ENCODE results near the gene SPAM1. TPM values are rescaled to one million over a fixed set of nuclear protein-coding genes. Genes with fewer than 3 reads are reported as not detected.

Gene SPAM1
- total RNA-seq, 3 donors from 2014 or later = not detected

DNA sequence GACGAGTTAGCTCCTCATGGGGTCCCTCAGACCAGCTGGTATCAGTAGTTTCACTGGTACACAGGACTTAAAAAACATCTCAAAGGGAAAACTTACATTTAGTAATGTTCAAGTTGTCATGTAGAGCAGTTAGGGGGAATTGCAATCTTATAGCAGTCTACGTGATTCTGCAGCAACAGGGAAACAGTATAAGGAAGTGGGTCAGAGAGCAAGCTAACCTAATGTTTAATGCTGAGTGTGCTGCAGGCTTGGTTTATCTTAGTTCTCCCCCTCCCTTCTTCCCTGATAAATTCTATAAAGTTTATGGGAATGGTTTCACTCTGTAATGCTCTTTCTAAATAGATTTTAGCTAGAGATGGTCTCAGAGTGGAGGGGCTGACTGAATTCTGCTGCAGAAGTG lies 11.3 kb downstream of the SPAM1 start:
- no peak for TF ChIP-seq POLR2AphosphoS5 (IDR thresholded peaks at IDR 0.05)
- TF ChIP-seq, protein P1, sequence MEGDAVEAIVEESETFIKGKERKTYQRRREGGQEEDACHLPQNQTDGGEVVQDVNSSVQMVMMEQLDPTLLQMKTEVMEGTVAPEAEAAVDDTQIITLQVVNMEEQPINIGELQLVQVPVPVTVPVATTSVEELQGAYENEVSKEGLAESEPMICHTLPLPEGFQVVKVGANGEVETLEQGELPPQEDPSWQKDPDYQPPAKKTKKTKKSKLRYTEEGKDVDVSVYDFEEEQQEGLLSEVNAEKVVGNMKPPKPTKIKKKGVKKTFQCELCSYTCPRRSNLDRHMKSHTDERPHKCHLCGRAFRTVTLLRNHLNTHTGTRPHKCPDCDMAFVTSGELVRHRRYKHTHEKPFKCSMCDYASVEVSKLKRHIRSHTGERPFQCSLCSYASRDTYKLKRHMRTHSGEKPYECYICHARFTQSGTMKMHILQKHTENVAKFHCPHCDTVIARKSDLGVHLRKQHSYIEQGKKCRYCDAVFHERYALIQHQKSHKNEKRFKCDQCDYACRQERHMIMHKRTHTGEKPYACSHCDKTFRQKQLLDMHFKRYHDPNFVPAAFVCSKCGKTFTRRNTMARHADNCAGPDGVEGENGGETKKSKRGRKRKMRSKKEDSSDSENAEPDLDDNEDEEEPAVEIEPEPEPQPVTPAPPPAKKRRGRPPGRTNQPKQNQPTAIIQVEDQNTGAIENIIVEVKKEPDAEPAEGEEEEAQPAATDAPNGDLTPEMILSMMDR (IDR thresholded peaks at IDR 0.05) = no peak
- TF ChIP-seq POLR2A (IDR thresholded peaks at IDR 0.05) = no peak
- intact Hi-C loops (cut with DNase I; ENCODE audit: low total_unique reads) = no loop called here
- Histone ChIP-seq H3K36me3 (no peaks in the 10 kb centered on the region), H3K4me1 (no peaks in the 10 kb centered on the region), H3K27me3 (no peaks in the 10 kb centered on the region), H3K27ac (no peak overlapping the region), H3K9me3 (peaks cover 0 to 13% of the 10 kb centered on the region in 2 donors), H3K4me3 (no peak overlapping the region)
- DNase-seq (ENCODE audit: low spot score in 2 of 2) = no peak

DNA sequence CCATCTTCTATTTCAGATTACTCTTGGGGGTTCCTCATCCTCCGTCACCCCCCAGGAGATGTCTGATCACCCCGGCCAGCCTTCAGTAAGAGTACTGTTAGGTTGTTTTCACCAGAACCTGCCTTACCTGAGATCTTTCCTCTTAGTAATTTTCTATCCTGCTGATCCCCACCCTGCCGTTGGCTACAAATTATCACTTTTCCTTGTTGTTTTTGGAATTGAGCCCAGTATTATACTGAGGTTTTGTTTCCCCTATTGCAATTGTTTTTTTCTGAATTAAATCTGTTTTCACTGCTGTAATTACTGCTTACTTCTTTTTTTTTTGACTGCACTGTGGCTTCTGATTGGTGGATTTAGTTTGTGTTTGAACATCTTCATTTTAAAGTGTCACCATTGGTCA lies 14.7 kb downstream of the SPAM1 start:
- Histone ChIP-seq H3K4me3 (no peak overlapping the region), H3K36me3 (no peaks in the 10 kb centered on the region), H3K9me3 (peaks cover 0 to 13% of the 10 kb centered on the region in 2 donors), H3K4me1 (no peaks in the 10 kb centered on the region), H3K27me3 (no peaks in the 10 kb centered on the region), H3K27ac (no peak overlapping the region)
- TF ChIP-seq POLR2A (IDR thresholded peaks at IDR 0.05) (no peak), POLR2AphosphoS5 (IDR thresholded peaks at IDR 0.05) (no peak)
- TF ChIP-seq, protein P1 (IDR thresholded peaks at IDR 0.05) = no peak
- no peak for DNase-seq (ENCODE audit: low spot score in 2 of 2)
- intact Hi-C loops (cut with DNase I; ENCODE audit: low total_unique reads) = no loop called here

DNA sequence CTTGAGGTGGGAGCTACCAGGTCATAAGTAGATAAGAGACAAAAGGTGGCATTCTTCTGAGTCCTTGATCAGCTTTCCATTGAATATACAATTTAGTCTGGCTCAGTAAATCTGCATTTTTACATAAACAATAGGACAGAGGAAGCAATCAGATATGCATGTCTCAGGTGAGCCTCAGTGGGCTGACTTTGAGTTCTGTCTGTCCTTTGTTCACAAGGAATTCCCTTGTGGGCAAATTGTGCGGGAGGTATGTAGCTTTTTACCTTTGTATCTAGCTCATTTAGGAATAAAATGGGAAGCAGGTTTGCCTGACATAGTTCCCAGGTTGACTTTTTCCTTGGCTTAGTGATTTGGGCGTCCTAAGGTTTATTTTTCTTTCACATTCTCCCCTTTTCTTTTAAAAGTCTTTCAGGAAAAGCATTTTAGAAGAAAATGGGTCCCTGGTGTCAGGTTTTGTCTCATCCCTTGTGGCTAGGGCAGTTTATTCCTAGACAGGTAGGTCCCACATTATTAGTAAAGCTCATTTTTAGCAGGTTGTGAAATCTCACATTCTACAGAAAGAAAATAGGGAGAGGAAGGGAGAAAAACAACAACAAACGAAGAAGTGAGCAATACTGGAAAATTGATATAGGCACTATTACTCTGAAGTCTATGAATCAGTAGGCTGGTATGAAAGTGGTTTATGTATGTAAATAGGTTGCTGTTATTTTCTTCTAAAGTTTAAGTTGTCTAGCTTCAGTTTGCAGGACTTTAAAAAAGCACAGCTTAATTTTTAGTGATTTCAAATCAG lies 16.5 kb downstream of the SPAM1 start:
- Histone ChIP-seq H3K4me1 (no peaks in the 10 kb centered on the region), H3K4me3 (no peak overlapping the region), H3K27me3 (no peaks in the 10 kb centered on the region), H3K27ac (no peak overlapping the region), H3K36me3 (no peaks in the 10 kb centered on the region), H3K9me3 (peaks cover 0 to 4% of the 10 kb centered on the region in 2 donors)
- intact Hi-C loops (cut with DNase I; ENCODE audit: low total_unique reads) = no loop called here
- no peak for TF ChIP-seq POLR2A (IDR thresholded peaks at IDR 0.05)
- TF ChIP-seq, protein P1 (IDR thresholded peaks at IDR 0.05) = no peak
- no peak for TF ChIP-seq POLR2AphosphoS5 (IDR thresholded peaks at IDR 0.05)
- no peak for DNase-seq (ENCODE audit: low spot score in 2 of 2)

DNA sequence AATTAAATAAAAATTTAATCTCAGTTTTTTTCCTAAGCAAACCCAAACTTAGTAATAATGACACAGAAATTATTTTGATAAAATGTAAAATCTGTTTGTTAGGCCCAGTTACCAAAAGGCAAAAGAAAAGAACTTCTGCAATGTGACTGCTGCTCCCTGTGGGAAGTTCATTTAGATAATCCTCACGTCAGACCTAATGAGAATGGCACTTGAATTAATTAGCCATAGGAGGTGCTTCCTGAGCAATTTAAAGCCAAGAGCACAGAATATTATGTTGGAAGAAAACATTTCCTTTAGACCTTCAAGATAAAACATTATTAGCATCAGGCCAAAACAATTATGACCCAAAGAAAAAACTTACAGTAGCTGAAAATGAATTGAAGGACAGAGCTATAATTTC lies 19.4 kb downstream of the SPAM1 start:
- DNase-seq (ENCODE audit: low spot score in 2 of 2) = no peak
- Histone ChIP-seq H3K36me3 (no peaks in the 10 kb centered on the region), H3K4me3 (no peak overlapping the region), H3K27ac (no peak overlapping the region), H3K4me1 (no peaks in the 10 kb centered on the region), H3K27me3 (no peaks in the 10 kb centered on the region), H3K9me3 (no peaks in the 10 kb centered on the region)
- intact Hi-C loops (cut with DNase I; ENCODE audit: low total_unique reads) = no loop called here
- TF ChIP-seq POLR2A (IDR thresholded peaks at IDR 0.05) (no peak), POLR2AphosphoS5 (IDR thresholded peaks at IDR 0.05) (no peak)
- TF ChIP-seq, protein P1 (IDR thresholded peaks at IDR 0.05) = no peak

DNA sequence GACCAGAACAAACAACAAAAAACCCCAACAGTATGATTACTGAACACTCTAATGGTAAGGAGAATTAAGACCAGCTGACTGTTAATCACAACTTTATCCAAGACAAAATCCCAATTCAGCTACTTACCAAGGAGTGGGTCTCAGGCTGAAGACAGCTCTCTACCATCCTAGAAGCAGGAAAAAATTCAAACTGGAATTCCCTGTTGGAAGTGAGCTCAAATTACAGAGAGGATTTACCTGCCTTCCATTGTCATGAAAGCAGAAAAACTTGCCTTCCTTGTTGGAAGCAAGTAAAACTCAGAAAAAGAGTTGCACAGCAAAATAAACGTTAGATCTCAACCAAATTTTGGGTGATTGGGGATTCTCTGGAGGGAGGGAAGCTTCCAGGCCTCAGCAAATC lies 20.9 kb downstream of the SPAM1 start:
- no peak for TF ChIP-seq POLR2A (IDR thresholded peaks at IDR 0.05)
- TF ChIP-seq, protein P1 (IDR thresholded peaks at IDR 0.05) = no peak
- TF ChIP-seq POLR2AphosphoS5 (IDR thresholded peaks at IDR 0.05) = no peak
- no peaks in the 10 kb centered on the region for H3K9me3 ChIP-seq
- no peak overlapping the region for H3K4me3 ChIP-seq
- DNase-seq (ENCODE audit: low spot score in 2 of 2) = no peak
- H3K27me3 ChIP-seq = no peaks in the 10 kb centered on the region
- no peaks in the 10 kb centered on the region for H3K36me3 ChIP-seq
- H3K4me1 ChIP-seq = no peaks in the 10 kb centered on the region
- no peak overlapping the region for H3K27ac ChIP-seq
- intact Hi-C loops (cut with DNase I; ENCODE audit: low total_unique reads) = no loop called here
